GM18499 (cell line): ENCODE data around the gene IPO11.
"Not testable (repeated sequence)": the region's sequence is repeated elsewhere in the genome, so short reads cannot be mapped to it uniquely, and the experiment has no call there.

Source experiments
- ATAC-seq: cut with Tn5 transposase; IDR thresholded peaks from one replicate; pipeline ENCODE4 v1.9.1; 2021; ENCODE audit warnings: moderate number of reproducible peaks; ENCODE audit not compliant: insufficient read depth, unreplicated experiment

The IPO11 gene

GRCh38 chr5:62564101-62564500 lies 151.5 kb downstream of the IPO11 start:
- ATAC-seq, result no peak

GRCh38 chr5:62565740-62566139 lies 153.2 kb downstream of the IPO11 start:
- ATAC-seq, result not testable (repeated sequence)

GRCh38 chr5:62568143-62568542 lies 155.6 kb downstream of the IPO11 start:
- ATAC-seq, result no peak

- ATAC-seq, result no peak
Observed at GRCh38 chr5:62568800-62569432, 156.4 kb downstream of the IPO11 start.

GRCh38 chr5:62569470-62569869 lies 156.9 kb downstream of the IPO11 start:
- ATAC-seq, result no peak

GRCh38 chr5:62572918-62573514 lies 160.5 kb downstream of the IPO11 start:
- no peak for ATAC-seq

GRCh38 chr5:62574599-62574998 lies 162.0 kb downstream of the IPO11 start:
- peak; percentile 54 for ATAC-seq

- no peak for ATAC-seq
Observed at GRCh38 chr5:62575066-62575465, 162.5 kb downstream of the IPO11 start.

GRCh38 chr5:62575489-62575888 lies 162.9 kb downstream of the IPO11 start:
- ATAC-seq, result no peak

GRCh38 chr5:62576570-62577170 lies 164.1 kb downstream of the IPO11 start:
- no peak for ATAC-seq

GRCh38 chr5:62577488-62577887 lies 164.9 kb downstream of the IPO11 start:
- ATAC-seq, result no peak

- peak; percentile 88 for ATAC-seq
Observed at GRCh38 chr5:62578540-62578939, 166.0 kb downstream of the IPO11 start, which contains the start of gene LRRC70. TSS of gene LRRC70 (plus strand) at chr5:62578819. CDS start at chr5:62579439, 620 bp downstream.

- ATAC-seq, result no peak
Observed at GRCh38 chr5:62579761-62580160, 167.2 kb downstream of the IPO11 start.

GRCh38 chr5:62581836-62582597 lies 169.5 kb downstream of the IPO11 start:
- ATAC-seq, result no peak

- no peak for ATAC-seq
Observed at GRCh38 chr5:62584391-62584790, 171.8 kb downstream of the IPO11 start.

- no peak for ATAC-seq
Observed at GRCh38 chr5:62585306-62585705, 172.7 kb downstream of the IPO11 start.

GRCh38 chr5:62585751-62586150 lies 173.2 kb downstream of the IPO11 start:
- no peak for ATAC-seq

- ATAC-seq, result no peak
Observed at GRCh38 chr5:62587737-62588136, 175.2 kb downstream of the IPO11 start.

GRCh38 chr5:62588668-62589067 lies 176.1 kb downstream of the IPO11 start:
- no peak for ATAC-seq

- ATAC-seq, result no peak
Observed at GRCh38 chr5:62589504-62589903, 176.9 kb downstream of the IPO11 start.

GRCh38 chr5:62590387-62590786 lies 177.8 kb downstream of the IPO11 start:
- ATAC-seq, result no peak
